GM12878 (cell line): ENCODE measurements around the gene PRSS56. TPM values are rescaled to one million over a fixed set of nuclear protein-coding genes. Genes with fewer than 3 reads are reported as not detected.

Experiments used
- ATAC-seq: fragments of 200-7000 bp; cut with Tn5 transposase; 3 replicates; pipeline ENCODE4 v1.9.1; 2020; ENCODE audit warnings: mild to moderate bottlenecking, moderate library complexity
- BruUV-seq: library from RNA; stranded (reverse); fragments of 400-500 nt; replicated peaks from 2 replicates; lab custom pipeline; 2021; lab: Mats Ljungman, UMichigan
- CTCF ChIA-PET: fragments of 300-600 bp; sonication (Branson Sonifier 250); formaldehyde crosslinking; extraction: SDS; loops from one replicate; lab custom pipeline; 2021; ENCODE audit warnings: inconsistent platforms; lab: Yijun Ruan, JAX
- POLR2A ChIA-PET: fragments of 350-600 bp; formaldehyde crosslinking; extraction: SDS; loops from one replicate; lab custom pipeline; 2021; ENCODE audit warnings: inconsistent platforms; lab: Charles Lee
- RAD21 ChIA-PET: fragments of 300-600 bp; sonication (Branson Sonifier 250); formaldehyde crosslinking; loops from one replicate; lab custom pipeline; 2023; ENCODE audit warnings: antibody characterized with exemption; ENCODE audit not compliant: unreplicated experiment; lab: Charles Lee
- SMC1A ChIA-PET: fragments of 300-600 bp; sonication (Branson Sonifier 250); formaldehyde crosslinking; loops from one replicate; lab custom pipeline; 2023; ENCODE audit not compliant: unreplicated experiment, uncharacterized antibody; lab: Charles Lee
- DNase-seq: peaks from one replicate; pipeline ENCODE4 v3.0.0-alpha.2; 2011; ENCODE audit warnings: low read depth, low spot score
- FAIRE-seq: peaks from 3 replicates; lab custom pipeline; 2011; peaks lifted over from hg19 to GRCh38; lab: Jason Lieb, UNC
- H2AFZ ChIP-seq: 2 replicates; pipeline ENCODE4 v1.6.0; 2011; ENCODE audit warnings: low read depth, low read length, control low read depth; ENCODE audit not compliant: control insufficient read depth
- H3K27ac ChIP-seq: 2 replicates; pipeline ENCODE4 v1.5.1; 2011; ENCODE audit warnings: control low read depth; ENCODE audit not compliant: control insufficient read depth, insufficient read depth
- H3K27me3 ChIP-seq, 2 experiments: replicated peaks in 1 of 2; 2 replicates each; pipeline versions ENCODE4 v1.6.0 to v1.6.1; 2011; ENCODE audit warnings: low read length in 1 of 2; ENCODE audit not compliant: control insufficient read depth in 2 of 2, insufficient read depth in 2 of 2
- H3K36me3 ChIP-seq, 2 experiments: 2 replicates each; pipeline ENCODE4 v1.5.1; 2011; ENCODE audit warnings: low read length in 1 of 2; ENCODE audit not compliant: control insufficient read depth in 2 of 2, insufficient read depth in 2 of 2
- H3K4me1 ChIP-seq: 2 replicates; pipeline ENCODE4 v1.6.1; 2011; ENCODE audit warnings: mild to moderate bottlenecking, low read length, moderate library complexity, mixed read lengths; ENCODE audit not compliant: control insufficient read depth, insufficient read depth
- H3K4me2 ChIP-seq: 2 replicates; pipeline ENCODE4 v1.6.0; 2011; ENCODE audit warnings: control low read depth; ENCODE audit not compliant: control insufficient read depth, insufficient read depth
- H3K4me3 ChIP-seq: fragments of 200-600 bp; sonication (generic); 2 replicates; pipeline ENCODE4 v1.5.1; 2016
- H3K79me2 ChIP-seq: 2 replicates; pipeline ENCODE4 v1.6.0; 2011; ENCODE audit warnings: low read length; ENCODE audit not compliant: control insufficient read depth, insufficient read depth
- H3K9ac ChIP-seq: 2 replicates; pipeline ENCODE4 v1.8.0; 2011; ENCODE audit warnings: low read length, control low read depth, mixed read lengths; ENCODE audit not compliant: control insufficient read depth, insufficient read depth
- H3K9me3 ChIP-seq: replicated peaks from 3 replicates; pipeline ENCODE4 v1.5.1; 2011; ENCODE audit warnings: mild to moderate bottlenecking, low read length; ENCODE audit not compliant: control insufficient read depth, insufficient read depth
- H4K20me1 ChIP-seq: 2 replicates; pipeline ENCODE4 v1.6.0; 2011; ENCODE audit not compliant: control insufficient read depth, insufficient read depth
- BMI1 ChIP-seq: fragments of 450-650 bp; IDR thresholded peaks from 2 replicates; pipeline ENCODE4 v1.6.1; 2016; ENCODE audit warnings: mild to moderate bottlenecking, moderate library complexity, borderline replicate concordance
- CBX3 ChIP-seq: fragments of 200-600 bp; sonication (generic); IDR thresholded peaks from 2 replicates; pipeline ENCODE4 v1.6.1; 2016; ENCODE audit warnings: low read depth, borderline replicate concordance
- CEBPB ChIP-seq, 2 experiments: fragments of 150-350 bp in 1 of 2; IDR thresholded peaks; 2 replicates each; pipeline ENCODE4 v1.6.1; 2012 to 2014; ENCODE audit warnings: low read depth in 2 of 2, low read length in 2 of 2, borderline replicate concordance in 1 of 2, inconsistent platforms in 1 of 2
- CHD1 ChIP-seq: IDR thresholded peaks from 2 replicates; pipeline ENCODE4 v1.6.1; 2012; ENCODE audit warnings: low read depth, low read length, improper control_type of control experiment
- IKZF2 ChIP-seq, 2 experiments: fragments of 450-650 bp; IDR thresholded peaks; 2 replicates each; pipeline ENCODE4 v1.6.1; 2017; ENCODE audit warnings: mild to moderate bottlenecking in 2 of 2, moderate library complexity in 2 of 2
- MEF2B ChIP-seq: fragments of 450-650 bp; IDR thresholded peaks from 2 replicates; pipeline ENCODE4 v1.6.1; 2018; ENCODE audit warnings: mild to moderate bottlenecking, moderate library complexity; ENCODE audit not compliant: partially characterized antibody, poor library complexity, severe bottlenecking
- REST ChIP-seq: IDR thresholded peaks from 2 replicates; pipeline ENCODE4 v1.6.1; 2012; ENCODE audit warnings: mild to moderate bottlenecking, low read depth, low read length
- SP1 ChIP-seq: IDR thresholded peaks from one replicate; pipeline ENCODE4 v1.6.1; 2011; ENCODE audit warnings: low read depth, low read length
- ZNF217 ChIP-seq: fragments of 450-650 bp; IDR thresholded peaks from 2 replicates; pipeline ENCODE4 v1.6.1; 2017; ENCODE audit warnings: antibody characterized with exemption, mild to moderate bottlenecking
- ZSCAN29 ChIP-seq: fragments of 450-650 bp; IDR thresholded peaks from 2 replicates; pipeline ENCODE4 v1.6.1; 2017; ENCODE audit warnings: mild to moderate bottlenecking, moderate library complexity
- WGBS: methylation state at CpG from one replicate; pipeline ENCODE4 v1.1.6; 2016; ENCODE audit warnings: low lambda C conversion rate; ENCODE audit not compliant: insufficient replicate concordance, insufficient coverage; ENCODE audit errors: missing lambda C conversion rate; 5-methylcytosine and 5-hydroxymethylcytosine counted together
- in situ Hi-C: fragments of 300-500 bp; cut with MboI; formaldehyde crosslinking; loops from 9 replicates; pipeline ENCODE4 v1.14.3; 2018; ENCODE audit warnings: mixed read lengths
- intact Hi-C: fragments of 100-400 bp; cut with micrococcal nuclease; formaldehyde crosslinking; loops from one replicate; pipeline ENCODE4 v1.14.2; 2022; ENCODE audit not compliant: unreplicated experiment
- polyA plus RNA-seq, 11 experiments: library from polyadenylated mRNA; depleted of rRNA in 4 of 11; unstranded in 6 of 11; stranded (reverse) in 5 of 11; fragments of >200 nt; fragmentation: Nextera tagmentation in 4 of 11; fragmentation: Illumina TruSeq in 1 of 11; extraction: Ambion mirVana in 4 of 11; extraction: Trizol in 1 of 11; gene quantifications; 1 replicate in 1 of 11; 2 replicates in 10 of 11; pipeline versions ENCODE4 v1.2.1 to v1.2.3, GENCODE V29; 2011 to 2016; ENCODE audit warnings: inconsistent platforms in 2 of 11, missing spikeins in 2 of 11, low read depth in 1 of 11
- total RNA-seq, 4 experiments: library from RNA; depleted of rRNA in 3 of 4; stranded (reverse); fragments of >200 nt in 3 of 4; fragmentation: Illumina TruSeq in 1 of 4; extraction: Trizol in 1 of 4; gene quantifications; 2 replicates each; pipeline versions ENCODE4 v1.2.1 to v1.2.3, GENCODE V29; 2013 to 2021
- TF ChIP-seq, protein P1 (sequence below): fragments of 450-650 bp; IDR thresholded peaks from 2 replicates; pipeline ENCODE4 v1.6.1; 2017; ENCODE audit warnings: antibody characterized with exemption, mild to moderate bottlenecking, moderate library complexity
- TF ChIP-seq, protein P2 (sequence below): fragments of 450-650 bp; IDR thresholded peaks from 2 replicates; pipeline ENCODE4 v1.6.1; 2017; ENCODE audit warnings: mild to moderate bottlenecking, low read depth, inconsistent platforms; ENCODE audit not compliant: poor library complexity, severe bottlenecking

The PRSS56 gene
- total and polyA plus RNA-seq, 10 of the 15 experiments (the other 5 are each of a cell fraction or from before 2014, with no cell fraction given) = not detected

GRCh38 chr2:232511336-232511890, 8.8 kb upstream of the PRSS56 start:
- in situ Hi-C loops (no loop called here), intact Hi-C loops (no loop called here)
- Histone ChIP-seq H4K20me1 (no peaks in the 10 kb centered on the region), H3K4me2 (no peak overlapping the region), H3K9ac (no peak overlapping the region), H2AFZ (no peak overlapping the region), H3K36me3 (no peaks in the 10 kb centered on the region), H3K27ac (no peak overlapping the region), H3K79me2 (no peaks in the 10 kb centered on the region), H3K4me3 (no peak overlapping the region), H3K27me3 (no peaks in the 10 kb centered on the region; a peak in 2 of 4 replicates), H3K9me3 (no peaks in the 10 kb centered on the region), H3K4me1 (no peaks in the 10 kb centered on the region)
- DNase-seq (no peak), ATAC-seq (no peak), FAIRE-seq (no peak)
- ChIA-PET SMC1A (interaction anchor here (1.3 kb wide), 1 partner anchor 48 kb away, joined by 3 read pairs; no protein-coding TSS in a partner anchor), RAD21 (no interaction called here), POLR2A (interaction anchor here (0.6 kb wide), 1 partner anchor 89 kb away, joined by 6 read pairs; no protein-coding TSS in a partner anchor), CTCF (no interaction called here)
- WGBS = 20% methylated on average over 11 of the region's 11 CpGs
- no TSS peak for BruUV-seq
- TF ChIP-seq REST (no peak), ZNF217 (no peak), CBX3 (no peak), SP1 (no peak), MEF2B (no peak), IKZF2 (IDR thresholded peaks at IDR 0.05) (no peak), ZSCAN29 (no peak), CEBPB (IDR thresholded peaks at IDR 0.05; ENCODE audit: borderline replicate concordance in 1 of 2, low read depth in 2 of 2, low read length in 2 of 2) (no peak), CHD1 (no peak), BMI1 (no peak)
- TF ChIP-seq, protein P1, sequence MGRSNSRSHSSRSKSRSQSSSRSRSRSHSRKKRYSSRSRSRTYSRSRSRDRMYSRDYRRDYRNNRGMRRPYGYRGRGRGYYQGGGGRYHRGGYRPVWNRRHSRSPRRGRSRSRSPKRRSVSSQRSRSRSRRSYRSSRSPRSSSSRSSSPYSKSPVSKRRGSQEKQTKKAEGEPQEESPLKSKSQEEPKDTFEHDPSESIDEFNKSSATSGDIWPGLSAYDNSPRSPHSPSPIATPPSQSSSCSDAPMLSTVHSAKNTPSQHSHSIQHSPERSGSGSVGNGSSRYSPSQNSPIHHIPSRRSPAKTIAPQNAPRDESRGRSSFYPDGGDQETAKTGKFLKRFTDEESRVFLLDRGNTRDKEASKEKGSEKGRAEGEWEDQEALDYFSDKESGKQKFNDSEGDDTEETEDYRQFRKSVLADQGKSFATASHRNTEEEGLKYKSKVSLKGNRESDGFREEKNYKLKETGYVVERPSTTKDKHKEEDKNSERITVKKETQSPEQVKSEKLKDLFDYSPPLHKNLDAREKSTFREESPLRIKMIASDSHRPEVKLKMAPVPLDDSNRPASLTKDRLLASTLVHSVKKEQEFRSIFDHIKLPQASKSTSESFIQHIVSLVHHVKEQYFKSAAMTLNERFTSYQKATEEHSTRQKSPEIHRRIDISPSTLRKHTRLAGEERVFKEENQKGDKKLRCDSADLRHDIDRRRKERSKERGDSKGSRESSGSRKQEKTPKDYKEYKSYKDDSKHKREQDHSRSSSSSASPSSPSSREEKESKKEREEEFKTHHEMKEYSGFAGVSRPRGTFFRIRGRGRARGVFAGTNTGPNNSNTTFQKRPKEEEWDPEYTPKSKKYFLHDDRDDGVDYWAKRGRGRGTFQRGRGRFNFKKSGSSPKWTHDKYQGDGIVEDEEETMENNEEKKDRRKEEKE = no peak
- TF ChIP-seq, protein P2, sequence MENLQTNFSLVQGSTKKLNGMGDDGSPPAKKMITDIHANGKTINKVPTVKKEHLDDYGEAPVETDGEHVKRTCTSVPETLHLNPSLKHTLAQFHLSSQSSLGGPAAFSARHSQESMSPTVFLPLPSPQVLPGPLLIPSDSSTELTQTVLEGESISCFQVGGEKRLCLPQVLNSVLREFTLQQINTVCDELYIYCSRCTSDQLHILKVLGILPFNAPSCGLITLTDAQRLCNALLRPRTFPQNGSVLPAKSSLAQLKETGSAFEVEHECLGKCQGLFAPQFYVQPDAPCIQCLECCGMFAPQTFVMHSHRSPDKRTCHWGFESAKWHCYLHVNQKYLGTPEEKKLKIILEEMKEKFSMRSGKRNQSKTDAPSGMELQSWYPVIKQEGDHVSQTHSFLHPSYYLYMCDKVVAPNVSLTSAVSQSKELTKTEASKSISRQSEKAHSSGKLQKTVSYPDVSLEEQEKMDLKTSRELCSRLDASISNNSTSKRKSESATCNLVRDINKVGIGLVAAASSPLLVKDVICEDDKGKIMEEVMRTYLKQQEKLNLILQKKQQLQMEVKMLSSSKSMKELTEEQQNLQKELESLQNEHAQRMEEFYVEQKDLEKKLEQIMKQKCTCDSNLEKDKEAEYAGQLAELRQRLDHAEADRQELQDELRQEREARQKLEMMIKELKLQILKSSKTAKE = no peak
